NCI-H2107 (cell line): ENCODE data around the gene CTRL.

Source experiments
- DNase-seq: peaks from one replicate; lab custom pipeline; 2025; lab: John Stamatoyannopoulos, UW

The CTRL gene

DNA sequence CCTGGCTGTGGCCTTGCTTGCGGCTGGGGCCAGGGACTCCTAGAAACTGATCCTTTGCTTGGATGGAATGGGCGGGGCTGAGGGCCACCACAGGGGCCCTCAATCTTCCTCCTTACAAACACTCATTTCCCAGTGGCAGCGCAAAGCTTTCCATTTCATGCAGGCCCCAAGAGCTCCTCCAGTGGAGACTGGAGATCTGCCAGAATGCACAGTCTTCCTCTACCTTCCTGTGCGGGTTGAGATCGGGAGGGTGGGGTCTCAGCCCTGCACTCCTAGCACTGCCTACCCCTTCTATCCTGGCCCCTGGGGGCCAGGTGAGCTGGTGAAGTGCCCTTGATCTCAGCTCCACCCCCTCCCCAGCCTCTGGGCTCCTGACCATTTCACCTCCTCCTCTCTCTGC is 45.3 kb downstream of the CTRL start:
- DNase-seq = no peak

GRCh38 chr16:67885976-67886375 is 45.7 kb downstream of the CTRL start:
- DNase-seq = no peak

GRCh38 chr16:67885545-67885944 is 46.1 kb downstream of the CTRL start:
- DNase-seq = no peak

GRCh38 chr16:67884684-67885083 is 47.0 kb downstream of the CTRL start, which contains the start of gene NRN1L:
Gene NRN1L (plus strand): TSS chr16:67884885. CDS start chr16:67884904, 19 bp downstream.
- no peak for DNase-seq

- peak; percentile 29 for DNase-seq
Observed at GRCh38 chr16:67883872-67884261, 47.8 kb downstream of the CTRL start.

DNA sequence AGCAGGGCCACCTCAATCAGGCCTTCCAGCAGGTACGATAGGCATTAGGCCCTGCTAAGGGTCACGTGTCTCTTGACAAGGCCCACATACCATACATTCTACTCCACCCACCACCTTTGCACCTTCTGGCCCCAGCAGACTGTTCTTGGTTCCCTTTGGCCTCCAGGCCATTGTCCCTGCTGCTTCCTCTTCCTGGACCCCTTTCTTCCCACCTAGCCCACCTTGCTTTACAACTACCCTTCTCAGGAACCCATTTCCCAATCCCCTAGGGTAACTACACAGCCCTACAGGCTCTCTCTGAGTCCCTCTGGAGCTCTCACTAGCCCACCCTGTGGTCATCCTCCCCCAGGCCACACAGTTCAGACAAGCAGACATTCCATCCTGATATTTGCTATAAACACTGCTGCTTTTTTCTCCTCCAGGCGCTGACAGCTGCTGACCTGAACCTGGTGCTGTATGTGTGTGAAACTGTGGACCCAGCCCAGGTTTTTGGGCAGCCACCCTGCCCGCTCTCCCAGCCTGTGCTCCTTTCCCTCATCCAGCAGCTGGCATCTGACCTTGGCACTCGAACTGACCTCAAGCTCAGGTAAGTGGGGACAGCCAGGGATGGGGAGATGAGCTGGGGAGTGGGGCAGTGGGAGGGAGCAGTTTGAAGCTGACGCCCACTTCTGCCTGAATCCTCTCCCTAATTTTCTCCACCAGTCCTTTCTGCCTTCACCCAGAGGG is 48.4 kb downstream of the CTRL start:
- DNase-seq = no peak

DNA sequence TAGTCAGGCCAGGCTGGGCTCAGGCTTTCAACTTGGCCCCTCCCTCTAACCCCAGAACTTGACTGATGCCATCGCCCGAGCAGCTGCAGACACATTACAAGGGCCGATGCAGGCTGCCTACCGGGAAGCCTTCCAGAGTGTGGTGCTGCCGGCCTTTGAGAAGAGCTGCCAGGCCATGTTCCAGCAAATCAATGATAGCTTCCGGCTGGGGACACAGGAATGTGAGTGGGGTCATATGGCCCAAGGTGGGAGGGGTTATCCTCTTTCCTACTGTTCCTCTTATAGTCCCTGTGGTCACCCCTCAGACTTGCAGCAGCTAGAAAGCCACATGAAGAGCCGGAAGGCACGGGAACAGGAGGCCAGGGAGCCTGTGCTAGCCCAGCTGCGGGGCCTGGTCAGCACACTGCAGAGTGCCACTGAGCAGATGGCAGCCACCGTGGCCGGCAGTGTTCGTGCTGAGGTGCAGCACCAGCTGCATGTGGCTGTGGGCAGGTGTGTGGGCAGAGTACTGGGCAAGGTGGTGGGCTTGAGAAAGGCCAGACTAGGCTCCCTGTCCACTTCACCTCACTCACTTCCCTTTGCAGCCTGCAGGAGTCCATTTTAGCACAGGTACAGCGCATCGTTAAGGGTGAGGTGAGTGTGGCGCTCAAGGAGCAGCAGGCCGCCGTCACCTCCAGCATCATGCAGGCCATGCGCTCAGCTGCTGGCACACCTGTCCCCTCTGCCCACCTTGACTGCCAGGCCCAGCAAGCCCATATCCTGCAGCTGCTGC is 49.1 kb downstream of the CTRL start:
- no peak for DNase-seq

GRCh38 chr16:67881621-67882161 is 50.0 kb downstream of the CTRL start:
- no peak for DNase-seq

DNA sequence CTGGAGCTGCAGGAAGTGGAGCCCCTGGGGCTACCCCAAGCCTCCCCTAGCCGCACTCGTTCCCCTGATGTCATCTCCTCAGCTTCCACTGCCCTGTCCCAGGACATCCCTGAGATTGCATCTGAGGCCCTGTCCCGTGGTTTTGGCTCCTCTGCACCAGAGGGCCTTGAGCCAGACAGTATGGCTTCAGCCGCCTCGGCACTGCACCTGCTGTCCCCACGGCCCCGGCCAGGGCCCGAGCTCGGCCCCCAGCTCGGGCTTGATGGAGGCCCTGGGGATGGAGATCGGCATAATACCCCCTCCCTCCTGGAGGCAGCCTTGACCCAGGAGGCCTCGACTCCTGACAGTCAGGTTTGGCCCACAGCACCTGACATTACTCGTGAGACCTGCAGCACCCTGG is 51.1 kb downstream of the CTRL start:
- no peak for DNase-seq

- DNase-seq = no peak
Observed at GRCh38 chr16:67879936-67880335, 51.7 kb downstream of the CTRL start.
